Activated CD4-positive, CD25-positive, alpha-beta regulatory T cell treated with anti-CD3 and anti-CD28 coated beads, Interleukin-2, amount 50 U/mL, for 24 hours (primary cell): Measurements from ENCODE around the gene ARHGDIA.

Experiments used
- ATAC-seq, 2 donors: fragments of 150-1000 bp; cut with Tn5 transposase; one replicate each; pipeline ENCODE4 v1.10.0; 2021; ENCODE audit warnings: mild to moderate bottlenecking in 1 of 2, moderate library complexity in 1 of 2

The ARHGDIA gene

GRCh38 chr17:81905993-81906392 lies 34.9 kb upstream of the ARHGDIA start:
- no peak for ATAC-seq

GRCh38 chr17:81905424-81905875 lies 34.3 kb upstream of the ARHGDIA start:
- no peak for ATAC-seq

- no peak for ATAC-seq
Measured at GRCh38 chr17:81904600-81905423, 33.7 kb upstream of the ARHGDIA start.

- ATAC-seq = no peak
Measured at GRCh38 chr17:81903896-81904599, 32.9 kb upstream of the ARHGDIA start.

GRCh38 chr17:81903415-81903831 lies 32.3 kb upstream of the ARHGDIA start:
- no peak for ATAC-seq

- peak; percentile 8 to 12 for ATAC-seq
Measured at GRCh38 chr17:81902653-81903414, 31.7 kb upstream of the ARHGDIA start.

- ATAC-seq = peak; percentile 46 to 55
Measured at GRCh38 chr17:81902023-81902652, 31.0 kb upstream of the ARHGDIA start, which contains the start of gene NPB. NPB (plus strand) TSS chr17:81902238; CDS start chr17:81902278, 40 bp downstream.

- peak; percentile 14 to 18 for ATAC-seq
Measured at GRCh38 chr17:81901167-81902022, 30.3 kb upstream of the ARHGDIA start.

- ATAC-seq = no peak
Measured at GRCh38 chr17:81900181-81900820, 29.2 kb upstream of the ARHGDIA start.

- no peak for ATAC-seq
Measured at GRCh38 chr17:81899514-81900166, 28.5 kb upstream of the ARHGDIA start.

GRCh38 chr17:81898885-81899284 lies 27.7 kb upstream of the ARHGDIA start:
- no peak for ATAC-seq

- no peak for ATAC-seq
Measured at GRCh38 chr17:81898029-81898866, 27.1 kb upstream of the ARHGDIA start.

GRCh38 chr17:81895400-81895799 lies 24.3 kb upstream of the ARHGDIA start:
- no peak for ATAC-seq

- ATAC-seq = peak in 1 of 2 donors; percentile 0
Measured at GRCh38 chr17:81891303-81891552, 20.1 kb upstream of the ARHGDIA start.

- no peak for ATAC-seq
Measured at GRCh38 chr17:81890447-81891302, 19.5 kb upstream of the ARHGDIA start.

GRCh38 chr17:81889602-81890001 lies 18.5 kb upstream of the ARHGDIA start:
- ATAC-seq = no peak

- ATAC-seq = no peak
Measured at GRCh38 chr17:81888988-81889595, 18.0 kb upstream of the ARHGDIA start.
